Epithelial cell of umbilical artery (primary cell): ENCODE measurements around the gene KCTD19. TPM values are rescaled to one million over a fixed set of nuclear protein-coding genes. Genes with fewer than 3 reads are reported as not detected.

Source experiments
- total RNA-seq: library from RNA; depleted of rRNA; stranded (reverse); fragments of >200 nt; gene quantifications from 2 replicates; pipeline ENCODE4 v1.2.3, GENCODE V29; 2014

Gene KCTD19
- total RNA-seq: 0.61 TPM in 1 of 2 replicates, not detected in the other

DNA sequence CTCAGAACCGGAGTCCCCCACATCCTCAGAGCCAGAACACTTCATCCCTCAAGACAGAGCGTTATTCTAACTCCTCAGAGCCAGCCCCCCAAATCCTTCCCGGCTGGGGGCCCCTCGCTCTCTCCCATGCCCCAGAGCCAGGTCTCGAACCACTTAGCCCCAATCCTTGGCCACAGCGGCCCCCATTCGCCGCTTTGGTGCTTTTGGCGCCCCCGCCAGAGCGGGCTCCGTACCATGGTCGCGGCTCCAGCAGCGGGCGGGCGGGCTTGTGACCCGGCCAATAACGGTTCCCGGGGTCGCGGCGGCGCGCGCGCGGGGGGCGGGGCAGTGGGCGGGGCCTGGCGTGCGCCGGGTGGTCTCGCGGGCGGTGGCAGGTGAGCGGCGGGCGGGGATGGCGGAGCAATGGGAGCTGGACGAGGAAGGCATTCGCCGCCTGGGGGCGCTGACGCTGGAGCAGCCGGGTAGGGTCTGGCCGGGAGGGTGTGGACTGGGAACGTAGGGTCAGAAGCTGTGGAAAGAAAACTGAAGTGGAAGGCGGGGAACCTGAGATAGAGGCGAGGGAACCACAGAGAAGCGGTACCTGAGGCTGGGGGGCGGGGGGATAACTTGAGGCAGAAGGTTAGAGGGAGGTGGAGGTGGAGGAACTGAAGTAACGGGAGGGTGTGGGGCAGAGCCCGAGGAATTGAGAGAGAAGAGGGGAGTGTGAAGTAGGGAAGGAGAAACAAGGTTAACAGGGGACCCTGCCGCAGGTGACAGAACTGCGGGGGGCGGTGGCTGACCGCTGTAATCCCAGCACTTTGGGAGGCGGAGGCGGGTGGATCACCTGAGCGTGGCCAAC lies at the start of gene KCTD19, which contains the start of gene LRRC36:
TSS of gene KCTD19 (minus strand) at position 270 of the 838 bp plus-strand sequence. CDS start at position 236, 34 bp downstream.
TSS of gene LRRC36 (plus strand) at position 344 of the 838 bp plus-strand sequence. CDS start at position 392, 48 bp downstream.

DNA sequence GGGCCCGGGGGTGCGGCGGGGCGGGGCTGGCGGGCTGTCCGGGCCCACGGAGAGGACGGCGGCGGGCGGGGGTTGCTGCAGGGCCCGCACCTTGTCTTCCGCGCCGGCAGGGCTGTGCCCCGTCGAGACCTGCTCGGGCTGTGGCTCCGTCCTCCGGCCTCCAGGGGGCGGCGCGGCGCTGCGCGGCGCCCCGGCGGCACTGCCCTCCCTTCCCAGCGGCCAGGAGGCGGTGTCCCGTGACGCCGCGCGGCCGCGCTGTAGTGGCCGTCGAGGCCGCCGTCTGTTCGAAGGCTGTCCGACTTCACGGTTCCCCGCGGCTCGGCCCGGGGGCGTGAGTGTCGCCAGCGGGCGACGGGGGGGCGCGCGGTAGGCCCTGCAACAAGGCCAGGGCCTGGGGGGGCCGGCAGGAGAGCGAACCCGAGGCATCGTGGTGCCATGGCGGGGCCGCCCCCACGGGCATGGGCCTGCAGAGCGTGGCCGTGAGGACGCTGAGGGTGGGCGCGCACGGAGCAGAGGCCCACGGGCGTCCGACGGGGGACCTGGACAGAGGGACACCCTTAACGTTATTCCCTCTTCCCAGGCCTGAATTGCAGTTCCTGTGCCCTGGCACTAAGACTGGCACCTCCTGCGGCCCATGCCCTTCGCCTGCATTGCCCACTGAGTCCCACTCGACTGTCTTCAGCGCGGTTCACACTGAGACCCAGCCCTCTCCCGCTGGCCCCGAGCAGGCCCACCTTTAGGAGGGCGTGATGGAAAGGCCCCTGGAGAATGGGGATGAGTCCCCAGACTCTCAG lies 47.0 kb downstream of the KCTD19 start, which contains the start of gene PLEKHG4:
TSS of gene PLEKHG4 (plus strand) at position 237 of the 794 bp plus-strand sequence. CDS start at position 750, 513 bp downstream.

DNA sequence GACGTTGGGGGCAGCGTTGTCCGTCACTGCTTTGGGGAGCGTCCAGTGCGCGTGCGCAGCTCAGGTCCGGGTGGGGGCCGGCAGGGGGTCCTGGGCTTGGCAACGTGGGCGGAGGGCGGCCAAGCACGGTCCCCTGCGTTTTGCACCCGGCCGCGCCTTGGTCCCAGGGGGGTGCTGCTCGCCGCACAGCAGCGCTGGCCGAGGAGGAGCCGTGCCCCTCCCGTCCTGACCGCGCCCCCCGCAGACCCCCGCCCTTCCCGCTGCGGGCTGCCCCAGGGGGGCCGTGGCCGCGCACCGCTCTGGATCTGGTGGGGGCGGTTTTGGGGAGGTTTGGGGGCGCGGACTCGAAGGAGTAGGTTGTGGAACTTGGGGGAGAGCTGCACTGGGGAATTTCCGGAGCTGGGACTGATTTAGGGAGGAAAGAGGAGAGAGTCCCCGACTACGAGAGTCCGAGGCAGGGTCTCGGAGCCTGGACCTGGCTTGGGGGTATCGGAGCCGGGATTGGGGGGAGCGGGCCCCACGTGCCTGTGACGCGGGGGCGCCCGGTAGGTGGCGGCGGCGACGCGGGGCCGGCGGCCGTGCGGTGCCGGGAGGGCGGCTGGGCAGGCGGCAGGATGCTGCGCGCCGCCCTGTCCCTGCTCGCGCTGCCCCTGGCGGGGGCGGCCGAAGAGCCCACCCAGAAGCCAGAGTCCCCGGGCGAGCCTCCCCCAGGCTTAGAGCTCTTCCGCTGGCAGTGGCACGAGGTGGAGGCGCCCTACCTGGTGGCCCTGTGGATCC lies 78.0 kb downstream of the KCTD19 start, which contains the start of gene SLC9A5:
TSS of gene SLC9A5 (plus strand) at position 579 of the 777 bp plus-strand sequence. CDS start at position 615, 36 bp downstream.

DNA sequence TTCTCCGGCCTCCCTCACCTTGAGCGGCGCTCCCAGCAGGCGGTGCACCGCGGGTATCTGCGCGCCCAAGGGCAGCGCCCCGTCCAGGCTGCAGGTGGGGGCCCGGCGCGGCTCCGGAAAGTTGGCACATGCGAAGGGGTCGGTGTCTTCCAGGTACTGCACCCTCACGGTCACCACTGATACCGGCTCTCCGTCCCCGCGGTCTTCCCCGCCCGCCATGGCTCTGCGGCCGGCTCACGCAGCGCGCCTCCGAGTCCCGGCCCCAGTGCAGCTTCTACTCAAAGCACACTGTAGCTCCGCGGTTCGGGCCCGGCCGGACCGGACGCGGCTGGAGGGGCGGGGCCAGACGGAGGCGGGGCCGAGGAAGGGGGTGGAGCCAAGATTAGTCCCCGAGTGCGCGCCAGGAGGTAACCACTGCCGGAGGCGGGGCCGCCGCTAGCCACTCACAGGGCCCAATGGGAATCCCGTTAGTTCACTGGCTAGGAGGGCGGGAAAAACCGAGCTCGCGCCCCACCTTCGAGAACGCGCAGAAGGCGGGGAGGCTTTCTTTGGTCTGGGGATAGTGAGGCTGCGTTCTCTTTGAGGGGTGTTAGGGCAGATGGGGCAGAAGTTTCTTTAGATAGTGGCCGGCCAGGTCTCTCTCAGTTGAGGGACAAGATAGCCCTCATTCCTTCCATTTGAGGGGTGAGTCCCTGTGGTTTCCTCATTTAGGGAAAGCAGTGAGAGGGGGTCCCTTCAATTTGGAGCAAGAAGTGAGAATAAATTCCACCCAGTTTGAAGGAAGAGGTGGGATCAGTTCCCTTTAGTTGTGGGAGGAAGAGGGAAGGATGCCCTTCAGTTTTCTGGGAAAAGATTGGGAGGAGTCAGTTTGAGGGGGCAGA lies 79.1 kb downstream of the KCTD19 start, which contains the start of gene FHOD1:
TSS of gene FHOD1 (minus strand) at position 290 of the 881 bp plus-strand sequence. CDS start at position 219, 71 bp downstream.

Other genes starting within 250 kb of the KCTD19 start
- gene PHAF1, start 216.8 kb downstream of the KCTD19 start, total RNA-seq: 7.8 and 10.8 TPM in 2 replicates
- 1.6 and 4.0 TPM in 2 replicates for gene B3GNT9, start 175.7 kb downstream of the KCTD19 start, total RNA-seq
- gene TRADD, start 166.8 kb downstream of the KCTD19 start, total RNA-seq: 22.3 and 23.7 TPM in 2 replicates
- gene FBXL8, start 166.8 kb downstream of the KCTD19 start, total RNA-seq: 2.3 and 5.8 TPM in 2 replicates
- gene HSF4, start 162.0 kb downstream of the KCTD19 start, total RNA-seq: 0.32 and 0.61 TPM in 2 replicates
- 7.3 and 12.3 TPM in 2 replicates for gene NOL3, start 156.2 kb downstream of the KCTD19 start, total RNA-seq
- 11.7 and 13.4 TPM in 2 replicates for gene MATCAP1, start 142.8 kb downstream of the KCTD19 start, total RNA-seq
- gene EXOC3L1, start 136.6 kb downstream of the KCTD19 start, total RNA-seq: 8.8 and 29.9 TPM in 2 replicates
- 83.8 and 94.1 TPM in 2 replicates for gene E2F4, start 134.6 kb downstream of the KCTD19 start, total RNA-seq
- gene ELMO3, start 127.6 kb downstream of the KCTD19 start, total RNA-seq: 1.3 and 1.5 TPM in 2 replicates
- gene TMEM208, start 99.6 kb downstream of the KCTD19 start, total RNA-seq: 36.1 and 47.1 TPM in 2 replicates
- gene FHOD1, start 79.3 kb downstream of the KCTD19 start, total RNA-seq: 19.3 and 22.7 TPM in 2 replicates
- 0.30 and 0.97 TPM in 2 replicates for gene SLC9A5, start 77.8 kb downstream of the KCTD19 start, total RNA-seq
- gene PLEKHG4, start 47.2 kb downstream of the KCTD19 start, total RNA-seq: 17.5 and 41.0 TPM in 2 replicates
- gene LRRC36, start 74 bp upstream of the KCTD19 start, total RNA-seq: 0.61 and 2.3 TPM in 2 replicates
- gene TPPP3, start 66.8 kb upstream of the KCTD19 start, total RNA-seq: 0.15 and 1.9 TPM in 2 replicates
- gene ZDHHC1, start 89.7 kb upstream of the KCTD19 start, total RNA-seq: 4.0 and 7.8 TPM in 2 replicates
- gene HSD11B2, start 104.4 kb upstream of the KCTD19 start, total RNA-seq: 0.65 TPM in 1 of 2 replicates, not detected in the other
- gene ATP6V0D1, start 154.4 kb upstream of the KCTD19 start, total RNA-seq: 90.6 and 105 TPM in 2 replicates
- not detected in 2 replicates for gene AGRP, start 156.8 kb upstream of the KCTD19 start, total RNA-seq
- gene RIPOR1, start 202.1 kb upstream of the KCTD19 start, total RNA-seq: 48.7 and 49.7 TPM in 2 replicates
- gene CTCF, start 235.8 kb upstream of the KCTD19 start, total RNA-seq: 22.4 and 26.6 TPM in 2 replicates